Measurements from ENCODE around the gene LRRC4C. TPM values are rescaled to one million over a fixed set of nuclear protein-coding genes. Genes with fewer than 3 reads are reported as not detected.

Gene LRRC4C
- total RNA-seq, 1 experiment from 2014 or later: 0.15 TPM

- Histone ChIP-seq H3K4me3 (ENCODE audit: low read depth in 2 of 2, low read length in 2 of 2) (no peak overlapping the region), H3K27ac (ENCODE audit: low read length) (no peak overlapping the region), H3K36me3 (ENCODE audit: control insufficient read depth, insufficient read depth, low read length) (no peaks in the 10 kb centered on the region), H3K4me1 (ENCODE audit: control insufficient read depth, insufficient read depth, low read length) (no peaks in the 10 kb centered on the region), H3K27me3 (ENCODE audit: control insufficient read depth, insufficient read depth, low read length) (no peaks in the 10 kb centered on the region), H3K9me3 (ENCODE audit: control insufficient read depth, insufficient read depth, low read depth, low read length) (no peaks in the 10 kb centered on the region)
- no TSS peak for BruUV-seq (replicated peaks)
- CTCF ChIA-PET: no interaction called here
- no peak for DNase-seq (ENCODE audit: low read depth, low spot score)
- POLR2A ChIA-PET: no interaction called here
- ATAC-seq: no peak
- intact Hi-C loops (cut with micrococcal nuclease; ENCODE audit: unreplicated experiment): no loop called here
- in situ Hi-C loops (cut with HindIII; ENCODE audit: low pct_unique_long_range_greater_than_20kb, low sequenced_read_pairs): no loop called here
- TF ChIP-seq SIN3A (IDR thresholded peaks at IDR 0.05; ENCODE audit: borderline replicate concordance, insufficient read depth, low read depth, low read length): no peak
- no peak for TF ChIP-seq TCF7L2 (IDR thresholded peaks at IDR 0.05; ENCODE audit: low read depth, low read length)
- TF ChIP-seq POLR2AphosphoS5 (IDR thresholded peaks at IDR 0.05; ENCODE audit: low read depth, low read length): no peak
- no peak for TF ChIP-seq REST (IDR thresholded peaks at IDR 0.05; ENCODE audit: insufficient read depth in 1 of 2, low read depth in 2 of 2, low read length in 1 of 2)
- TF ChIP-seq CTCF (IDR thresholded peaks at IDR 0.05): no peak
Observed at GRCh38 chr11:40842750-40843339, 616.6 kb downstream of the LRRC4C start.

GRCh38 chr11:40841231-40841630 is 618.2 kb downstream of the LRRC4C start:
- Histone ChIP-seq H3K27me3 (ENCODE audit: control insufficient read depth, insufficient read depth, low read length) (no peaks in the 10 kb centered on the region), H3K9me3 (ENCODE audit: control insufficient read depth, insufficient read depth, low read depth, low read length) (no peaks in the 10 kb centered on the region), H3K4me3 (ENCODE audit: low read depth in 2 of 2, low read length in 2 of 2) (no peak overlapping the region), H3K4me1 (ENCODE audit: control insufficient read depth, insufficient read depth, low read length) (no peaks in the 10 kb centered on the region), H3K36me3 (ENCODE audit: control insufficient read depth, insufficient read depth, low read length) (no peaks in the 10 kb centered on the region), H3K27ac (ENCODE audit: low read length) (no peak overlapping the region)
- in situ Hi-C loops (cut with HindIII; ENCODE audit: low pct_unique_long_range_greater_than_20kb, low sequenced_read_pairs) (no loop called here), intact Hi-C loops (cut with micrococcal nuclease; ENCODE audit: unreplicated experiment) (no loop called here)
- ChIA-PET CTCF (no interaction called here), POLR2A (no interaction called here)
- TF ChIP-seq TCF7L2 (IDR thresholded peaks at IDR 0.05; ENCODE audit: low read depth, low read length) (no peak), CTCF (IDR thresholded peaks at IDR 0.05) (no peak), SIN3A (IDR thresholded peaks at IDR 0.05; ENCODE audit: borderline replicate concordance, insufficient read depth, low read depth, low read length) (no peak), REST (IDR thresholded peaks at IDR 0.05; ENCODE audit: insufficient read depth in 1 of 2, low read depth in 2 of 2, low read length in 1 of 2) (no peak), POLR2AphosphoS5 (IDR thresholded peaks at IDR 0.05; ENCODE audit: low read depth, low read length) (no peak)
- ATAC-seq: no peak
- DNase-seq (ENCODE audit: low read depth, low spot score): no peak
- BruUV-seq (replicated peaks): no TSS peak

All from Panc1 (cell line).